Measurements from ENCODE around the gene TCTN3. TPM values are rescaled to one million over a fixed set of nuclear protein-coding genes. Genes with fewer than 3 reads are reported as not detected.

The TCTN3 gene
- total RNA-seq, 1 experiment from 2014 or later: 21.8 TPM

GRCh38 chr10:95730233-95730632, 36.5 kb upstream of the TCTN3 start:
- POLR2A ChIA-PET (ENCODE audit: unreplicated experiment): no interaction called here
- H4K20me1 ChIP-seq (ENCODE audit: low read length): no peaks in the 10 kb centered on the region
- CTCF ChIA-PET: interaction anchor here (1.0 kb wide), 1 partner anchor 37 kb away, joined by 4 read pairs; the partner anchor contains the start of gene TCTN3
- no peak for DNase-seq
- no peak overlapping the region for H3K4me2 ChIP-seq (ENCODE audit: low read length)
- TF ChIP-seq CTCF (conservative IDR thresholded peaks at IDR 0.05; ENCODE audit: low read depth, low read length): no peak
- TF ChIP-seq EZH2 (IDR thresholded peaks at IDR 0.05; ENCODE audit: low read length, unreplicated experiment): no peak
- TF ChIP-seq EZH2phosphoT487 (IDR thresholded peaks at IDR 0.05; ENCODE audit: borderline replicate concordance, low read length): no peak
- H3K9me2 ChIP-seq (replicated peaks; ENCODE audit: low read length): no peaks in the 10 kb centered on the region
- H3K9me3 ChIP-seq (ENCODE audit: low read length): no peaks in the 10 kb centered on the region
- H3F3A ChIP-seq (ENCODE audit: low read length, unreplicated experiment): no peaks in the 10 kb centered on the region
- BruUV-seq (replicated peaks): no TSS peak
- no peaks in the 10 kb centered on the region for H3K27me3 ChIP-seq (ENCODE audit: low read length)
- no peak overlapping the region for H3K9ac ChIP-seq (ENCODE audit: low read length)
- intact Hi-C loops (cut with micrococcal nuclease): no loop called here
- no peak overlapping the region for H3K27ac ChIP-seq (ENCODE audit: low read length)
- ATAC-seq: no peak
- no peaks in the 10 kb centered on the region for H3K4me1 ChIP-seq (ENCODE audit: insufficient read depth, low read length)
- H3K79me2 ChIP-seq (ENCODE audit: low read length): no peaks in the 10 kb centered on the region
- H3K36me3 ChIP-seq (ENCODE audit: low read depth, low read length): no peaks in the 10 kb centered on the region
- no peak overlapping the region for H2AFZ ChIP-seq (ENCODE audit: low read length)
- H3K4me3 ChIP-seq (ENCODE audit: low read length): no peak overlapping the region

- no peaks in the 10 kb centered on the region for H3K27me3 ChIP-seq (ENCODE audit: low read length)
- H2AFZ ChIP-seq (ENCODE audit: low read length): no peak overlapping the region
These were observed 35.8 kb upstream of the TCTN3 start for GRCh38 chr10:95729323-95730055.

More at GRCh38 chr10:95729323-95730055, 35.8 kb upstream of the TCTN3 start:
- POLR2A ChIA-PET (ENCODE audit: unreplicated experiment): no interaction called here
- no peak for ATAC-seq
- H3K9me2 ChIP-seq (replicated peaks; ENCODE audit: low read length): no peaks in the 10 kb centered on the region
- H3F3A ChIP-seq (ENCODE audit: low read length, unreplicated experiment): no peaks in the 10 kb centered on the region
- H3K27ac ChIP-seq (ENCODE audit: low read length): no peak overlapping the region
- intact Hi-C loops (cut with micrococcal nuclease): no loop called here
- H4K20me1 ChIP-seq (ENCODE audit: low read length): no peaks in the 10 kb centered on the region
- no TSS peak for BruUV-seq (replicated peaks)
- no peak for DNase-seq
- no peaks in the 10 kb centered on the region for H3K79me2 ChIP-seq (ENCODE audit: low read length)
- H3K4me1 ChIP-seq (ENCODE audit: insufficient read depth, low read length): no peaks in the 10 kb centered on the region
- H3K36me3 ChIP-seq (ENCODE audit: low read depth, low read length): no peaks in the 10 kb centered on the region
- H3K4me3 ChIP-seq (ENCODE audit: low read length): no peak overlapping the region
- no peaks in the 10 kb centered on the region for H3K9me3 ChIP-seq (ENCODE audit: low read length)
- CTCF ChIA-PET: no interaction called here
- H3K4me2 ChIP-seq (ENCODE audit: low read length): no peak overlapping the region
- TF ChIP-seq EZH2phosphoT487 (IDR thresholded peaks at IDR 0.05; ENCODE audit: borderline replicate concordance, low read length) (no peak), CTCF (conservative IDR thresholded peaks at IDR 0.05; ENCODE audit: low read depth, low read length) (no peak), EZH2 (IDR thresholded peaks at IDR 0.05; ENCODE audit: low read length, unreplicated experiment) (no peak)
- H3K9ac ChIP-seq (ENCODE audit: low read length): no peak overlapping the region
